Hepatic stellate cell (primary cell): ENCODE measurements around the gene LHPP.
"Not testable (repeated sequence)": the region's sequence is repeated elsewhere in the genome, so short reads cannot be mapped to it uniquely, and the experiment has no call there.

Experiments used
- DNase-seq: peaks from one replicate; pipeline ENCODE4 v3.0.0; 2011; ENCODE audit warnings: low spot score

LHPP gene

DNA sequence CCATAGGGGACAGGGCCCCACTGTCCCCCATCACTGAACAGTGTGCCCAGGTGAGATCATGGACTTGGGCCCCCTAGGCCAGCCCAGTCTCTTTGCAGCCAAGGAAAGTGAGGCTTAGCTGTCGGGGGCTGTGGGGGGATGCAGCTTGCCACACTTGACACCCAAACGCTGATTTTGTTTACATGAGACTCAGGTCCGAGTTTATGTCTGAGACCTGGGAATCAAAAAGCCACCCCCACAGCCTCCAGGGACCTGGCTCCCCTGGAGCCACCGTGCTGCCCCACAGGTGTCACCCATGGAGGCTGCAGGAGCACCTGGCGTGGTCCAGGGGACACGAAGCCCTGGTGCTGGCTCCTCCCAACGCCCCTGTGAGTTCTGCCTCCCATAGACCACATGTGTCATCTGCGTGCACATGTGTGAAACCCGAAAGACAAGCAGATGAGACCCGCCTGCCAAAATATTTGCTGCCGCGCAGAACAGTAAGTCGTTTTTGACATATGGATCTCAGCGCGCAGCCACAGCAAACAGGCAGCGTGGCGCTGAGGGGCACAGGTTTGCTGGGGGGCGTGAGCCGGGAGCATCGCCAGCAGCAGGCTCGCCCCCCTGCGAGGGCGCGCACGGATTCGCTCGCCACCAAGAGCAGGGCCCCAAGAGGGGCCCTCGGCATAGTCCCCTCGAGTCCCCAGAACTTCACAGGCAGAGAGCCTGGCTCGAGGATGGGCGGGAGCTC, 112.3 kb downstream of the LHPP start:
- DNase-seq = no peak

DNA sequence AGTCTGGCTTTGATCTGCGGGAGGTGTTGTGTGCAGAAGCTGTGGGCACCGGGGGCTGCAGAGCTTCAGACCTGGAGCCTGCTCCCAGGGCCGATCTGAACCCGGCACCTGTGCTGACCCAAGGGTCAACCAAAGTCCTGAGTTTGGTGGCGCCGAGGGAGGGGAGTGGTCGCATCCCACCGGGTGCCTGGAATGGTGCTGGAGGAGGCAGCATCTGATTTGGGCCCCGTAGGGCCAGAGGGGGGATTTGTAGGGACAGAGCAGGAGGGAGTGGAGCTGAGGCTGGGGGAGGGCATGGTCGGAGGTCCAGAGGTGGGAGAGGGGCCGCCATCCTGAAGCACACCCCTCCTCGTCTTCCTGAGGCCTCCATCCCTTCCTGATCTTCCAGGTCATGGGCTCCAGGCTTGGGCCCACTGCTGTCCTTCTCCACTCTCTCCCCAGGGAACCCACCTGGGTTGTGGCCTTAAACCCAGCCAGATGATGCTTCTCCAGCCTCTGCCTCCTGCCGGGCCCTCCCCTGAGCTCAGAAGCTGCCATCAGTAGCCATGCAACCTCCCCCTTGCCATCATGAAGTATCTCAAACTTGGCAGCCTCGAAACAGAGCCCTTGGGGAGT, 112.9 kb downstream of the LHPP start:
- DNase-seq = no peak

GRCh38 chr10:124575107-124576035, 113.7 kb downstream of the LHPP start:
- DNase-seq = no peak

- no peak for DNase-seq
Measured at GRCh38 chr10:124576526-124577420, 115.2 kb downstream of the LHPP start.

GRCh38 chr10:124577651-124578050, 116.0 kb downstream of the LHPP start:
- DNase-seq = no peak

GRCh38 chr10:124578231-124579010, 116.8 kb downstream of the LHPP start:
- no peak for DNase-seq

DNA sequence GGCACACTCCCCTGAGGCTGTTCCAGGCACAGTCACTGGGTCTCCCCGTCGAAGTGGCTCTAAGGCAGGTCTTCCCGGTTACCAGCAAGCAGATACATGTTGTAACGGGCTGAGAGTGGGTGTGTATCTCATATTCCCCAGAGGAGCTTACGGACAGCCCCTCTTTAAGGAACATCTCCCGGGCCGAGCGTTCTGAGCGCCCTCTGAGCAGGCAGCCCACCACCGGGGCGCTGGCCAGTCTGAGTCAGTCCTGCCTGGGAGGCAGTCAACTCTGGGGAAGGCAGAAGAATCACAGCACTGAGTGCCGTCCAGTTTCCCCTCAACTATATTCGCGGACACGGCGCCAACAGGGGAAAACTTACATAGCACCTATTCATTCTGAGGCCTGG, 117.4 kb downstream of the LHPP start:
- no peak for DNase-seq

GRCh38 chr10:124586142-124586541, 124.5 kb downstream of the LHPP start:
- no peak for DNase-seq

DNA sequence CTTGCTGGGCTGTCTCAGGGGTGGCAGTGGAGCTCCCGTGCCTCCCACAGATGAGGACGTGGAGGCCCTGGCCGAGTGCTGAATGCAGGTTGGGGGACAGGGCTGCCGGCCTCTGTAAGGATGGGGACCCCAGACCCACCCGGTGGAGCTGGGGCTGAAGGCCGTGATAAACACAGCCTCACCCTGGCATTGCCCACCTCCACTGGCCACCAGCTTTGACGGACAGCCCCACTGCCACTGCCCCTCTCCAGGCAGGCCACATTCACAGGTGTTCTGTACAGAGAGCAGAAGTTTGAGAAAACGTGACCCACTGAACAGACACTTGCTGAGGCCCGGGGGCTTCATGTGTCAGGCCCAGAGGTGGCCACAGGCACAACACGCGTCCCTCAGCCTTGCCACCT, 126.2 kb downstream of the LHPP start:
- DNase-seq = no peak

DNA sequence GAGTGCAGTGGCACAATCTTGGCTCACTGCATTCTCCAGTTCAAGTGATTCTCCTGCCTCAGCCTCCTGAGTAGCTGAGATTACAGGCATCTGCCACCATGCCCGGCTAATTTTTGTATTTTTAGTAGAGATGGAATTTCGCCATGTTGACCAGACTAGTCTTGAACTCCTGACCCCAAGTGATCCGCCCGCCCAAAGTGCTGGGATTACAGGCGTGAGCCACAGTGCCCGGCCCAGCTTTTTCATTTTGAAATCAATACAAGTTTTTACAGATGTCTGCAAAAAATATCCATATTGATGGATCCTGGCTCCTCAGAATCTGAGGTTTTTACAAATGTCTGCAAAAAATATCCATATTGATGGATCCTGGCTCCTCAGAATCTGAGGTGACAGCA, 126.7 kb downstream of the LHPP start:
- not testable (repeated sequence) for DNase-seq

GRCh38 chr10:124588736-124589490, 127.3 kb downstream of the LHPP start:
- peak; percentile 85 for DNase-seq

GRCh38 chr10:124589491-124590041, 127.9 kb downstream of the LHPP start:
- DNase-seq = no peak

GRCh38 chr10:124590216-124591122, 128.8 kb downstream of the LHPP start:
- no peak for DNase-seq

DNA sequence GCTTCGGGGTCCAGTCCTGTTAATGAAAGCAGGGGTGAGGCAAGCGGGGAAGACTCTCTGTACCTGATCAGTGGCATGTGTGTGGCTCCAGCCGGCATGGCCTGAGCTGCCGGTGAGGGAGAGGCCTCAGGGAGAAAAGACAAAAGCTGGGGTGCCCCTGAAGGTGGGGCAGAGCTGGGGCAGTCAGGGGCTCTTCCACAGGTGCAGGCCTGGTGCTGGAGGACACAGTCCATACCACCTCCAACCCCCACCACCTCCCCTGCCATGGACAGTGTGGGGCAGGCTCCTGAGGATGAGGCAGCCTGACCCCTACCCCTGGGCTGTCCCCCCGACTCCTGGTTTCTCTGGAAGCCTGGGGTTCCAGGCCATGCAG, 129.5 kb downstream of the LHPP start:
- DNase-seq = no peak

- DNase-seq = no peak
Measured at GRCh38 chr10:124592101-124592500, 130.5 kb downstream of the LHPP start.

GRCh38 chr10:124592736-124593430, 131.3 kb downstream of the LHPP start:
- no peak for DNase-seq

GRCh38 chr10:124593431-124593985, 131.9 kb downstream of the LHPP start:
- DNase-seq = no peak

GRCh38 chr10:124594240-124594639, 132.6 kb downstream of the LHPP start:
- DNase-seq = no peak
